HPDE6-E6E7 (cell line): ENCODE measurements around the gene COL15A1.

Experiments used
- DNase-seq: peaks from one replicate; pipeline ENCODE4 v3.0.0; 2011; ENCODE audit warnings: missing footprints; ENCODE audit errors: extremely low spot score

COL15A1 gene

GRCh38 chr9:99056886-99057664 lies 113.4 kb downstream of the COL15A1 start:
- no peak for DNase-seq

DNA sequence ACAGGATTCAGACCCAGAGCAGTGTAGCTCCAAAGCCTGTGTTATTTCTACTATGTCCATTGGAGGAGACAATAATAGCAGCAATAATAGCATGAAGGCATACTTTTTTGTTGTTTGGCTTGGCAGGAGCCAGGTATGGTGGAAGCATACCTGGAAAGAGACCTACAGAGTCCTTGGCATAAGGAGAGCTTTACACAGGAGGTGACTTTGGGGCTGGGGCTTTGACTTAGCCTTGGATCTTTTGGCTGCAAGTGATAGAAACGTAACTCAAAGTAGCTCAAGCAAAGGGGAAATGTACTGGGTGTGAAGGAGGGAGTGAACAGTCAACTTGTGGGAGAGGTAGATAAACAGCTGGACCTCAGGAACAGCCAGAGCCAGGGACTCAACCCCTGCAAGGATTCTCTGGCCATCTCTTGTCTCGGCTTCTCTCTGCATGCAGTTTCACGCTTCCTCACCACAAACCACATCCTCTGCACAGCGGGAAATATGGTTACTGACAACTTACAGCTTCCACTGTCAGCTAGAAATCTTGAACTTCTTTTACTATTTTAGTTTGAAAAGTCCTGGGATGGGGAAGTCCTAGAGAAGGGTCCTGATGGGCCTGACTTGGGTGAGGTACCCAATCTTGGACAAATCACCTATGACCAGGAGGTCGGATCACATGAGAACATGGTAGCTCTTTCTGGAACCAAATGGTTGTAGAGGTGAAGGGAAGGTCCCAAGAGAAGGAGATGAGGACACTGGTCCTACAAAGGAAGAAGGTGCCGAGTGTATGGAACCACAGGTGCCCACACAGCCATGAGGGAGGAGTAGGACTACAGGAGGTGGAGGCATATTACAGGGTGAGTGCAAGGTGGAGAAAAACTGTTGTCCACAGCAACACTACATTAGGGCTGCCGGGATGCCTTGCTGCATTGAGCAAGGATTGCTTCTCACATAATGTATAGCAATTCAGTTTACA lies 114.2 kb downstream of the COL15A1 start:
- DNase-seq, result no peak

DNA sequence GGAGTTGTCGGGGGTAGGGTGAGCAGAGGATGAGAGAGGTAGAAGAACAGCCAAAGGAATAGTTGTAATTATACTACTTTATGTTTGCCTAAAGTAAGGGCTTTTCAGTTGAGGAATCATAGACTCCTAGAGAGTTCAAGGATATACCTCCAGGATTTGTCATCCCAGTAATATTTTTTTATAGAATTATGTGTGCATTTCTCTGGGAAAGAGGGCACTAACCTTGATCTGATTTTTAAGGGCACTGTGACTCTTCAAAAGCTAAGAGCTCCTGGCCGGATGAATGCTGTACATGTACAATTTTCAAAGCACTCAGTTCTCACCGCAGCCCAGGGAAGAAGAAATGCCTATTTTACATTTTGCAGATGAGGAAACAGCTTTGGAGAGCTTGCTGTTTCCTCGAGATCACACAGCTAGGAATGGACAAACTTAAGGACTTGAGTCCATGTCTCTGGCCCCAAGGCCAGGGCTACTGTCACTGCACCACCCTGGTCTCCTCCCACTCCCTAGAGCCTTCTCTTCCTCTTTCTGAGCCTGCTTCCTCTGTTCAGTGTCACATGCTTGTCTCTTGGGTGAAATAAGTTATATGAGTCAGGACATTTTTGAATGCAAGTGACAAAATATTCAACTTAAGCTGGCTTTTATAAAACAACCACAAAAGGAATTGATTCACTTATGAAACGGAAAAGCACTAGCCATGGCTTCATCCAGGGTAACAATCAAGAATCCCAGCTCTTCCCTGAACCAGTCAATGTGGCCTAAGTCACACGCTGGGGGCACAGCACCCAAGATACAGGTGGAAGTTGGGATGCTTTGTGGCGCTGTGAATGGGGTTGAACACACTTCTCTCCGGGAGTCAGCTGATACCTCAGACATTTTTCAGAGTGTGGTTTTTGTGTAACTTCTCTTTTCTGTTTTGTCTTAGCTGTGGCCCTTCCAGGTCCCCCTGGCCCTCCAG lies 115.5 kb downstream of the COL15A1 start:
- no peak for DNase-seq

- DNase-seq, result no peak
Observed at GRCh38 chr9:99060621-99061020, 116.9 kb downstream of the COL15A1 start.

DNA sequence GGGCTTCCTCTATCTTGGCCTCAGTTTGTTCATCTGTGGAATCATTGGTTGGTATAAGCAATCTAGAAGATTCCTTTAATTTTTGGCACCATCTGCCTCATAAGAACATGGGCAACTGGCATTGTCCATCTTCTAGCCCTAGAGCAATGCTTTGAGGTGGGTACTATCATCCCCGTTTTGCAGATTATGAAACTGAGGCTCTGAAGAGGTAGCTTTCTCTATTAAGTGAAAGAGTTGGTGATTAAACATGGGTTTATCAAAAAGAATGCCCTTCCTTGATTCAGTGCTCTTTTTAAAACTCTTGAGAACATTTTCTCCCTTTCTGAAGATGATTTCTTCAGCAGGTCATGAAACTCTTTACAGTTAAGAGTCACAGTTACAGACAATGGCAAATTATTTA lies 118.8 kb downstream of the COL15A1 start:
- no peak for DNase-seq

DNA sequence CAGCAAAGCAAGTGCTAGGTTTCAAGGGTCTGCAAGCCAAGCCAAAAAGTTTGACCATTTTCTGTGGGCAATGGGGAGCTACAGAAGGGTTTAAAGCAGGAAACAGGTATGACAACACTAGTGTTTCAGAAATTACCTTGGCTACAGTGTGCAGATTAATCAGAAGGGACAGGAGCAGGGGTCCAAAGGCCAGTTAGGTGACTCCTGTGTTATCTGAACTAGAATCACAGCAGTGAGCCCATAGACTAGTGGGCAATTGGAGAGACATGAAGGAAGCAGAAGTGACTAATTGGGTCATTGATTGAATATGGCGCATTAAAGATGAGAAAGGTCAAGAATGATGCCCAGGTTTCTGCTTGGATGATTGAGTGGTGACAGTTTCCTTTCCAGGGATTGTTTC lies 119.8 kb downstream of the COL15A1 start:
- DNase-seq, result no peak

- DNase-seq, result no peak
Observed at GRCh38 chr9:99066571-99066970, 122.9 kb downstream of the COL15A1 start.

GRCh38 chr9:99069075-99069474 lies 125.4 kb downstream of the COL15A1 start:
- no peak for DNase-seq

GRCh38 chr9:99069546-99069945 lies 125.8 kb downstream of the COL15A1 start:
- no peak for DNase-seq

GRCh38 chr9:99070681-99071080 lies 127.0 kb downstream of the COL15A1 start:
- DNase-seq, result no peak

DNA sequence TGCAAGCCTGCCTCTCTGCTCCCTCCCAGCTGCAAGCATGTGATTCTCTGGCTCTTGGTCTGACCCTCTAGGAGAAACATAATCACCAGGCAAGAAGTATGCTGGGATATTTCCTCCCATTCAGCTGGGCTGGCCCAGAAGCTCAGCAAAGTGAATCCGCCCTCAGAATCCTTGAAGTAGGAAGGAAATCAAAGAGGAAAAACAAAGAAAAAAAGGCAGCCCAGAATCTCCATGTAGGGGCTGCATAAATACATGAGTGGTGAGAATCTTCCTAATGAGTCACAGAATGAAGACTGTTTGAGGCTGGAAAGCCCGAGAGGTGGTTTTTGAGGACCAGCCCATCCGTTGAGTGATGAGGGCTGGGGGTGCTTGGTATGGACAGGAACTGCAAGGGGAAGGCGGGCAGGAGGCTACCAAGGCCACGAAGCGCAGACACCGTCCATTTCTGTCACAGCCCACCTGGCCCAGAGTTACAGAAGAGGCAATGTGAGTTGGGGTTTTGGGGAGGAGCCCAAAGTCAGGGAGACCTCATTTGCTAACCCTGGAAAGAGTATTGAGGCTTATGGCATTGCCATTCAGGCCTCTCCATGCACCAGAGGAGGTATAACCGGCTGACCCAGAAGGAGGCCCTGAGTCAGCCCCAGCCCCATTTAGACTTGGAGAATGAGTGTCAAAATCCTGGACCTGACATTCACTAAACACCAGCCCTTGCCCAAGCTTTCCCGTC lies 127.8 kb downstream of the COL15A1 start:
- no peak for DNase-seq

- no peak for DNase-seq
Observed at GRCh38 chr9:99072040-99072394, 128.3 kb downstream of the COL15A1 start.

DNA sequence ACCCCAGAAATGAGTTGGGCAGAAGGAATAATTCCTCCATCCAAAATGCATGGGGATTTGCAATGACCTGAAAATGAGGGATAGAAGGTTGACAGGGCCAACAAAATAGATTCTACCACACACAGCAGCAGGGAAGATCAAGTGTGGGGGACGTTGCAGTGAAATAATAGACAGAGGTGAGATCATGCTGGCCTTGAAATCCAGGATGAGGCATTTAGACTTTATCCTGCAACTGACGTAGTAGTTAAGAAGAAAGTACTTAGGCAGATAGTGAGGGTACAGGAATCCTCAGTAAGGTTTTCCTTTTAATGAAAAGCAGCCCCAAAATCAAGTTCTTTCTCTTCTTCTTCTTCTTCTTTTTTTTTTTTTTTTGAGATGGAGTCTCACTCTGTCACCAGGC lies 129.6 kb downstream of the COL15A1 start:
- DNase-seq, result no peak

GRCh38 chr9:99073985-99074901 lies 130.5 kb downstream of the COL15A1 start:
- no peak for DNase-seq

GRCh38 chr9:99074902-99075245 lies 131.2 kb downstream of the COL15A1 start:
- no peak for DNase-seq

DNA sequence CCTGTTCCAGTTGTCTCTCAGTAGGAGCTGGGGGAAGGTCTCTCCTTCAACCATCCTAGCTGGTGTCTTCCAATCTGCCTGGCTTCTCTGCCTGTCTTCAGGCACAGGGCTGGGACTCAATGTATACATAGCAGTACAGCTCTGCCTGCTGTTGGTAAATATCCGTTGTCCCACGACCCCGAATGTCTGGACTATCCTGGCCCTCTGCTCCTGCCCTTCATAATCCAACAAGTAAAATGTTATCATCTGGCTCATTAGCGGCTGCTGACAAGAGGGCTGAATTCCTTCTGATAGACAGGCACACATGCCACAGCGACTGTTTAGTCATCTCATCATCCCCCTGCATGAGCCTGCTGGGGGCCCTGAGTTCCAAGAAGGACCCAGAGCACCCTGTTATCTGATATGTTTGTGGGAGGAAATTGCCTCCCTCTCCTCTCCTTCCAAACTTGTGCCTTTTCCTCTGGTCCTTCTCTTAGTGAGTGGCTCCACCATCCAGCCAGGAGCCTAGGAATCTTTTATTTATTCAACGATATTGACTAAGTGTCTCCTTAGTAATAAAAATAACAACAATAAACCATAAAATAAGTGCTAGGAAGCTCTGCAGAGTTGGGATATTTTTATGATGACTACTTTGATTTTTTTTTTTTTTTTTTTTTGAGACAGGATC lies 131.7 kb downstream of the COL15A1 start:
- no peak for DNase-seq

- DNase-seq, result no peak
Observed at GRCh38 chr9:99076030-99076429, 132.3 kb downstream of the COL15A1 start.

DNA sequence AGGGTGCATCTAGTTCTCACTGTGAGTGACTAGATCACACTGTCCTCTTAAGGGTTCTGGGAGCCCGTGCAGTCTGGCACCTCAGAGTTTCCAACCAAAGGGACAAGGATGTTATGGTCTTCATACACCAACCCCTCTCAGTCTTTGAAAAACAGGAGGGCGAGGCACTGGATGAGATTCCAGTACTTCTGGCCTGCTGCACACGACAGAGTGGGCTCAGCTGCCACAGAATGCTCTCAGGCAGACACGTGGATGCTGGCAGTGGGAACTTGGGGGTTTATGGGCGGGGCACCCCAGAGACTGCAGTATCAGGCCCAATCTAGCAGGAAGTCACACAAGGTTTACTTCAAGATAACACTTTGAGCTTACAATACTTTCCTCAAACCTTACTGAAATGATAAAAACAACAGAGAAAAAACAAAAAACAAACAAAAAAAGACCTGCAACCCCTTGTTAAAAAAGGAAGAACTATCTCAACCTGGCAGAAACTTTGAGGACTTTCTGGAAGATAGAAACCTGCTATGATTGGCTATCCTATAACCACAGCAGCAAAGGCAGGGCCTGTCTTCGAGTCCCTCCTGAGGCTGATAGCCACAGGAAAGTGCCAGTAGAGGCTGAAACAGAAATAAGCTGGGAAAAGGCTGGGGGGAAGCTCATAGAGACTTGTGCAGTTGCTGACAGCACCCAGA lies 132.9 kb downstream of the COL15A1 start:
- DNase-seq, result no peak

DNA sequence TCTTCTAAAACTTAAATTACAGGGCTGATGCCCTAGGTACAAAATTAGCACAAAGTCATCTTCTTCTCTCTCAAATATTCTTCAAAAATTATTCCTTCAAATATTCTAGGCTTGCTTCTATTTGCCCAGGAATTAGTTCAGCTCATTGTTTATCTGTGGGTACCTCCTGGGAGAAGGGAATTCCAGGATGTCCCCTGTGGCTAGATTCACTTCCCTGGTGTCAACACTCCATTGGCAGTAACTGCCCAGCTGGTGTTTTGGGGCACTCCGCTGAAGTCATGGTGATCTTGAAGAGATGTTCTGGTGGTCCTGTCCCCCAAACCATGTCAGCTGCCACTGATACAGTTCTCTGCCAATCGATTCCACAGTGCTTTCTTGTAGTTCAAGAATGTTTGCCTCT lies 135.0 kb downstream of the COL15A1 start:
- DNase-seq, result no peak
